Fibroblast of the conjunctiva (primary cell): ENCODE data around the gene SH2D5.

Experiments
- DNase-seq: peaks from one replicate; pipeline ENCODE4 v3.0.0-alpha.2; 2010; ENCODE audit warnings: low read depth

SH2D5 gene

GRCh38 chr1:20732588-20733359 lies at the start of gene SH2D5:
TSS of gene SH2D5 (minus strand) at chr1:20732703. CDS start at chr1:20728044, 4,659 bp downstream.
- DNase-seq = peak; percentile 76

- DNase-seq = no peak
These were observed 43.2 kb upstream of the SH2D5 start for GRCh38 chr1:20775700-20776099.

GRCh38 chr1:20771780-20772179 lies 39.3 kb upstream of the SH2D5 start:
- no peak for DNase-seq

- no peak for DNase-seq
These were observed 38.0 kb upstream of the SH2D5 start for GRCh38 chr1:20770314-20771087.

GRCh38 chr1:20767271-20767670 lies 34.8 kb upstream of the SH2D5 start:
- no peak for DNase-seq

- no peak for DNase-seq
These were observed 30.9 kb upstream of the SH2D5 start for GRCh38 chr1:20763417-20763816.

- no peak for DNase-seq
These were observed 27.8 kb upstream of the SH2D5 start for GRCh38 chr1:20760322-20760721.

- DNase-seq = no peak
These were observed 21.1 kb upstream of the SH2D5 start for GRCh38 chr1:20753589-20753988.

- DNase-seq = no peak
These were observed 19.0 kb upstream of the SH2D5 start for GRCh38 chr1:20751462-20751990.

GRCh38 chr1:20742671-20743070 lies 10.2 kb upstream of the SH2D5 start:
- no peak for DNase-seq

GRCh38 chr1:20740781-20741180 lies 8.3 kb upstream of the SH2D5 start:
- no peak for DNase-seq

GRCh38 chr1:20739225-20739624 lies 6.7 kb upstream of the SH2D5 start:
- no peak for DNase-seq

GRCh38 chr1:20735581-20736111 lies 3.1 kb upstream of the SH2D5 start:
- DNase-seq = no peak

- DNase-seq = no peak
These were observed 965 bp upstream of the SH2D5 start for GRCh38 chr1:20733360-20733975.

GRCh38 chr1:20732071-20732587 lies 374 bp downstream of the SH2D5 start:
- DNase-seq = no peak

GRCh38 chr1:20731057-20731991 lies 1.2 kb downstream of the SH2D5 start:
- no peak for DNase-seq

GRCh38 chr1:20730690-20731056 lies 1.8 kb downstream of the SH2D5 start:
- DNase-seq = no peak

- no peak for DNase-seq
These were observed 2.4 kb downstream of the SH2D5 start for GRCh38 chr1:20729990-20730689.

GRCh38 chr1:20729155-20729931 lies 3.2 kb downstream of the SH2D5 start:
- no peak for DNase-seq
